Stimulated activated CD4-positive, alpha-beta T cell treated with anti-CD3 and anti-CD28 coated beads, TNF-alpha, amount 100 ng/mL, for 4 hours (primary cell): Measurements from ENCODE around the gene BTG4.

Experiments used
- DNase-seq, 3 experiments: peaks; one replicate each; pipeline ENCODE4 v3.0.0-alpha.2; 2020; ENCODE audit warnings: low read depth in 3 of 3

BTG4 gene

DNA sequence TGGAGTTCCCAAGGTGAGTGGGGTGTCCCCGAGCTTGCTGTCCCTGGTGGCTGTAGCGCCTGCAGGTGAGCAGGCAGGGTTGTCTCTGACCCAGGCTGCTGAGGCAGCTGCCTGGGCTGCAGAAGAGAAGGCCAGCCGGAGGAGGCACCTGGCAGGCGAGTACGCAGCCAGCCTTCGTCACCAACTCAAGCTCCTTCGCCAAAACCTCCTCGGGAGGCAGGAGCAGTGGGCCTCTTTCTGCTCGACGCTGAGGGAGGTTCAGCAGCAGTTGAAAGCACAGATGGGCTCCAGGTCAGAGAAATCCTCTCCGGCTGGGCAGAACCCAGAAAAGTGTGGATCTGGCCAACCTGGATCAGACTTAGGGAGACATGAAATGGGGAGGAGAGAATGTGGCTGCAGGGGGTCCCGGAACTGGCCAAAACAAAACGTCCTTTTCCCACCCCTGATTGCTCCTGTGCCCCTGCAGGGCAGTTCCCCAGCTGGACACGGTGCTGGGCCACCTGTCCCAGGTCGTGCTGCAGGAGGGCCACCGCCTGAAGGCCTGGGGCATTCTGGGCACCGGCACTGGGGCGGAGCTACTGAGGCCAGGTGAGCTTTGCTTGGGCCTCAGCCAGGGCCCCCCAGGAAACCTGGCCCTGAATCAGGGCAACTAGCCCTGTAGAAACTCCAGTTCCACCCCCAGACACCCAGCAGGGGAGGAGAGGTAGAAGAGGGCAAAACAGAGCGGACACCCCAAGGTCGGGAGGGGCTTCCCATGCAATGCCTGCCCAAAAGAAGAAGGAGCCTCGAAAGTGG is 56.7 kb downstream of the BTG4 start:
- DNase-seq = no peak

DNA sequence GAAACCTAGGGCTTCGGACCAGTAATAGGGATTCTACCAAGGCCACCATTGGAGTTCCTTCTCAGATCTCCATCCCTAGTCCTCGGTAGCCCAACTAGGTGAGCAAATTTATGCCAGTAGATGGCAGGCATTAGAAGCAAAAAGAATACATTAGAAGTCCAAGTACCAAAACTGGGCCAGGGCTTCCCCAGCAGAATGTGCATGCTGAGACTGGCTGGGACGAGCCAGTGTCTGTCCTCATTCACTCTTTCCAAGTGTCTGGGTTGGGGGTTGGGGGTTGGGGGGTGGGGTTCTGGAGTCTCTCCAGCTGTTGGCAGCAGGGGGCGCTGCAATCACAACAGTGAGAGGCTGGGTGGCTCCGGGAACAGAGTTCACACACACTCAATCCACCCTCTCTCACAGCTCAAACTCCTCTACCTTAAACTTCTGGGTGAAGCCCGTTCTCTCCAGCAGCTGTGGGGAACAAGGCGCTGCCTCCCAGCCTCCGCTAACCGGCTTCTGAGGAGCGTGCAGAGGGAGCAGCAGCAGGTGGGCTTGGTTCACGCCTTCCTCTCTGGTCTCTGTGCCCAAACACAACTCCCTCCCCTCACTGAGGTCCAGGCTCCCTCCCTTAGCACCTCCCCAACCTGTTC is 57.5 kb downstream of the BTG4 start:
- DNase-seq = peak in 1 of 3 experiments; percentile 22

- no peak for DNase-seq
These were observed 59.2 kb downstream of the BTG4 start for GRCh38 chr11:111452817-111453552.

DNA sequence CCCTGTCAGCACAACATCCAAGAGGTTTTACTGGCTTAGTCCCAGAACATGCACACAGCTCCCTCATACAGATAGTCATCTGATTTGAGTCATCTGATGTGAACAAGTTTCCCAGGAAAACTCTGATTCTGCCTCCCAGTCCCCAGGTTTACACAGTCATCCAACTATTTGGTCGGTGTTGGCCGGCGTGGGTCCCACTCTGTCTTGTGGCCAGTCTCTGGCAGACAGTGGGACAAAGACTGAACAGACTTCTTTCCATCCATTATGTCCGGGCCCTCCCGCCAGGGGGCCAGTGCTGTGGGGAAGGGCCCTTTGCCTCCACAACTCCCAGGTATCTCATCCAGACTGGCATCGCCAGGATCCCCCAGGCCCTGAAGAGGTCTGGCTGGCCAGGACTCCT is 60.0 kb downstream of the BTG4 start:
- DNase-seq = no peak

DNA sequence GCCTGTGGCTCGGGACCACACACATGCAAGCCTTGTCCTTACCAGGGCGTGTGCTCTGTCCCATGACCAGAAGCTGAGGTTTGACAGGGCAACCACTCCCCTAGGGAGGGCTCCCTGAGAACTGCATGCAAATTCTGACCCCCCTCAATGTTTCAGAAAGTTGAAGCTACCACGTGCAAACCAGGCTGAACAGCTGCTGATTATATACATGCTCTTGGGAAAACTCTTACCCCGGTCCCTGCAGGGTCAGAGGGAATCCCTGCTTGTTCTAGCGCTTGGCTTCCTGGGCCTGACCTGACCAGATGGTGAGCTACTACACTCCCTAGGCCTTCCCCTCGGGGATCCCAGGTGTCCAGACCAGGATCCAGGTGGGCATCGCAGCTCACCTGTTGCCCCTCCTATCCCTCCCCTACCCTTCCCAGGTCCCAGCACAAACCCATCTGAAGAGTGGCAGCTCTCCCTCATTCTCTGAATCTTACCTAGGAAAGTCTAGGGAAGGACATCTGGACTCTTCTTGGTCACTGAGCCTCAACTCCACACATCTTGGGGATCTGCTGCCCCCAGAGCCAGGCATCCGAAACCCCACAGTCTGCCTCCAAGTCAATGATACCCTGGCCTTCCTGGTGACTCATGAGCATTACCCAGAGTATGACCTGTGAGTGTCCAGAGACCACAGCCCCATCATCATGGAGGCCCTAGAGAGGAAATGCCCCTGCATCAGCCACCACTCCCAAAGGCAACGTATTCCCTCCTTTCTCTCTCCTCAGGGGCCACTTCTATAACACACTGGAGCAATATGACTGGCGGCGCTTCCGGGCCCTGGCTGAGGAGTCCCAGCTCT is 61.5 kb downstream of the BTG4 start:
- DNase-seq = no peak

DNA sequence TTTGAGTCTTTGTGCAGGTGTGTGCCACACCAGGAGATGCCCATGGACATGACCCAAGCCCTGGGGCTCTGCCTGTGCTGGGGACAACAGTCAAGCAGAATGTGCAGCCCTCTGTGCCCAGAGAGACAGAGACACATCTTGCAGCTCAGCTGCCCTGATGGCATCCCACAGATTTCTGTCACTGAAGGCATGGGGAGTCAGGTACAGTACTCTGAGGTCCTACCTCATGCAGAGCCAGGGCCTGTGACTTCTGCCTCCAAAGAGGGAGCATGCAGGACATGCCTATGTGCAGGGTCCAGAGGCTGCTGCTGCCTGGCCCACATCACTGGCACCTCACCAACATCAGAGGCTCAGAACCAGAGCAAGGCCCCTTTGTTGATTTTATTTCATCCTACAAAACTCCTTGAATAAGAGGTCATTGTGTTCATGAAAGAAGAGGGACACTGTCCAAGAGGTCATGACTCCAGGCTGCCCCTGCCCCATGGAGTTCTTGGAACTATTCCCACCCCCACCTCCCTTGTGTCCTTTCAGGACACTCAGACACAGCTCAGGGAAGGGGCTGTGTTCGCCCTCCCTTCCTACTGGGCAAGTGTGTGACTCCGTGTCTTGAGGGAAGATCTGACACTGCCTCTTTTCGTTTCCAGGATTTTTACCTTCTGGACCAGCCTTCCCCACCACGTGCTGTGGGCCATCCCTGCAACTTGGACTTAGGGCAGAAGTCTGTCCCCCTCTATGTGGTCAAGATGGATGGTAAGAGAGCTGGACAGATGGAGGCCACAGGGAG is 62.3 kb downstream of the BTG4 start:
- no peak for DNase-seq

- no peak for DNase-seq
These were observed 63.2 kb downstream of the BTG4 start for GRCh38 chr11:111448831-111449557.

DNA sequence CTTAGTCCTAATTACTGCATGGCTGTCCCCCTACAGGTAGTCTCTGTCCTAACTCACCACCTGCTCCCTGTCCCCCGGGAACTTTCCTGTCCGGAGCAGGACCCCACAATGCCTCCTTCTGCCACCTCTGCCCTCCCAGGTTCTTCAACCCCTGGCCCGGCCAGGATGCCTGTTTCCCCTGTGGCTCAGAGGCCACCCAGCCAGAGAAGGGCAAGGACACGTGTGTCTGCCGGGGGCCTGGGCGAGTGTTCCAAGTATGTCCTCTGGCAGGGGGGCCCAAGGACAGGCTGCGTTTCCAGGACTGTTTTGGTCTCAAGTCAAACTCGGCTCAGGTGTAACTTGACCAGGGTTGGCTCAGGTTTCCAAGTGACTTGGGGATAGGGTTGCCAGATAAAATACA is 63.8 kb downstream of the BTG4 start:
- no peak for DNase-seq

- DNase-seq = no peak
These were observed 64.3 kb downstream of the BTG4 start for GRCh38 chr11:111447931-111448330.

GRCh38 chr11:111447112-111447471 is 65.1 kb downstream of the BTG4 start:
- DNase-seq = no peak

GRCh38 chr11:111446404-111447111 is 65.6 kb downstream of the BTG4 start:
- DNase-seq = peak; percentile 29 to 57 (median 52)

DNA sequence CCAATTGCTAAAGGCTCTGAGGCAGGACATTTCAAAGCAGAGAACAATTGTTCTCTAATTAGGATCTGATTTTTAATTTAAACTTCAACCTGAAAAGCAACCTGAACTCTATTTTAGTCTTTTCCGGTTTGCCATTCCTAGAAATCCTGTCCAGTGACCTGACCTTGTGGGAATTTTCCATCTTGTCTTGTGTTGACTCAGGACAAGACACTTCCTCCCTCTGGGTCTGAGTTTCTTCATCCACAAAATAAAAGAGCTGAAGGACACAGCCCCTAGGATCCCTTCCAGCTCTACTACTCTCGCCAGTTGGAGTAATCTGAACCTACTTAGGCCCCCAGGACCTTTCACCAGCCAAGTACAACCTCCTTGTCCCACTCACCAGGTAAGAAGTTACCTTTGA is 66.6 kb downstream of the BTG4 start:
- no peak for DNase-seq
